ENCODE measurements around the gene ARHGAP18. TPM values are rescaled to one million over a fixed set of nuclear protein-coding genes. Genes with fewer than 3 reads are reported as not detected.

Gene ARHGAP18
- polyA plus RNA-seq, 1 donor: 52.8 TPM

- no peak for DNase-seq
- H3K4me3 ChIP-seq (ENCODE audit: low read length): no peak overlapping the region
- H3K27me3 ChIP-seq (ENCODE audit: control insufficient read depth, insufficient read depth, low read length): no peaks in the 10 kb centered on the region
- H3K36me3 ChIP-seq (ENCODE audit: control insufficient read depth, insufficient read depth, low read length): peaks cover 2% of the 10 kb centered on the region
- no peaks in the 10 kb centered on the region for H3K9me3 ChIP-seq (ENCODE audit: control insufficient read depth, low read depth, low read length)
- peaks cover 10% of the 10 kb centered on the region for H3K4me1 ChIP-seq (ENCODE audit: control insufficient read depth, insufficient read depth, low read length)
- H3K27ac ChIP-seq (ENCODE audit: low read length): no peak overlapping the region
- no CpG with 5 or more reads among the region's 2 CpGs for WGBS (ENCODE audit: insufficient coverage, low lambda C conversion rate)
Observed at GRCh38 chr6:129672341-129672682, 37.7 kb downstream of the ARHGAP18 start.

GRCh38 chr6:129671442-129672340, 38.3 kb downstream of the ARHGAP18 start:
- no CpG with 5 or more reads among the region's 10 CpGs for WGBS (ENCODE audit: insufficient coverage, low lambda C conversion rate)
- H3K36me3 ChIP-seq (ENCODE audit: control insufficient read depth, insufficient read depth, low read length): peaks cover 2% of the 10 kb centered on the region
- H3K27me3 ChIP-seq (ENCODE audit: control insufficient read depth, insufficient read depth, low read length): no peaks in the 10 kb centered on the region
- no peak overlapping the region for H3K4me3 ChIP-seq (ENCODE audit: low read length)
- DNase-seq: no peak
- no peak overlapping the region for H3K27ac ChIP-seq (ENCODE audit: low read length)
- peaks cover 8% of the 10 kb centered on the region for H3K4me1 ChIP-seq (ENCODE audit: control insufficient read depth, insufficient read depth, low read length)
- no peaks in the 10 kb centered on the region for H3K9me3 ChIP-seq (ENCODE audit: control insufficient read depth, low read depth, low read length)

DNA sequence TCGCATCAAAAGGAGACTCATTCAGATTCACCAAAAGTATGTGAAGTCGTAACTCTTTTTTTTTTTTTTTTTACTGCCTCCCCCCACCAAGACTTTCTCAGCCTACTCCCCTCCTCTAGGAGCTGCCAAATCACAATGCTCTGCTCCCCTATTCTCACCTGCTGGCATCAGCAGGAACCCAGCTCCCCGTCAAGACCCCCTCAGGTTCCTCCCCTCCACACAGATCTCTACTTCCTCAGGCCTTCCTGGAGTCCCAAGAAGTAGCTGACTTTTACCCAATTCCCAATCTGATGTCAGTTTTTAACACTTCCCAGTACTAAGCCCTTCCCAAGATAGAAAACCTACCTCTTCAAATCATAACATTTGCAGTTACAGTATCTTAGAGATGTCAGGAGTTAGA, 39.3 kb downstream of the ARHGAP18 start:
- Histone ChIP-seq H3K27me3 (ENCODE audit: control insufficient read depth, insufficient read depth, low read length) (no peaks in the 10 kb centered on the region), H3K4me3 (ENCODE audit: low read length) (no peak overlapping the region), H3K9me3 (ENCODE audit: control insufficient read depth, low read depth, low read length) (no peaks in the 10 kb centered on the region), H3K4me1 (ENCODE audit: control insufficient read depth, insufficient read depth, low read length) (peaks cover 3% of the 10 kb centered on the region), H3K36me3 (ENCODE audit: control insufficient read depth, insufficient read depth, low read length) (peaks cover 2% of the 10 kb centered on the region), H3K27ac (ENCODE audit: low read length) (no peak overlapping the region)
- no CpG with 5 or more reads among the region's 3 CpGs for WGBS (ENCODE audit: insufficient coverage, low lambda C conversion rate)
- no peak for DNase-seq

- H3K36me3 ChIP-seq (ENCODE audit: control insufficient read depth, insufficient read depth, low read length): no peaks in the 10 kb centered on the region
- H3K4me3 ChIP-seq (ENCODE audit: low read length): no peak overlapping the region
- DNase-seq: peak in 1 of 2 donors; percentile 44
- no peaks in the 10 kb centered on the region for H3K9me3 ChIP-seq (ENCODE audit: control insufficient read depth, low read depth, low read length)
- no peak overlapping the region for H3K27ac ChIP-seq (ENCODE audit: low read length)
- peaks cover 17% of the 10 kb centered on the region for H3K4me1 ChIP-seq (ENCODE audit: control insufficient read depth, insufficient read depth, low read length)
- H3K27me3 ChIP-seq (ENCODE audit: control insufficient read depth, insufficient read depth, low read length): no peaks in the 10 kb centered on the region
Observed at GRCh38 chr6:129667621-129668020, 42.4 kb downstream of the ARHGAP18 start.

DNA sequence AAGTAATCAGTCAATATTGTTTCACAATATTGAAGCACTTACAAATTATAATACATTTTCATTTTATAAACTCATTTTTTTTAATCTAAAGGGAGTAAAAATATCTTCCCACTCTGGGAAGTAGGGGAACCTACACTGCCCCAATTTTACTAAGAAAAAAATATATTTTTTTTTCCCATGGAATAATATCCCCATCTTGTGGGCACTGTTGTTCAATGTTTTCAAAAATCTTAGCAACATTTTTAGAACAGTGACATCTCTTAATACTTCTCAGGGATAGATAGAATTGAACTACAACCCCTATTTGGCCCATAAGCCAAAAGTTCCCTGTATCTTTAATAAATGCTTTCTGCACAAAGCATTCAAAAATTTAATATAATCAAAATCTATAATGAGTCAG, 42.9 kb downstream of the ARHGAP18 start:
- Histone ChIP-seq H3K9me3 (ENCODE audit: control insufficient read depth, low read depth, low read length) (no peaks in the 10 kb centered on the region), H3K27me3 (ENCODE audit: control insufficient read depth, insufficient read depth, low read length) (no peaks in the 10 kb centered on the region), H3K36me3 (ENCODE audit: control insufficient read depth, insufficient read depth, low read length) (no peaks in the 10 kb centered on the region), H3K4me1 (ENCODE audit: control insufficient read depth, insufficient read depth, low read length) (peaks cover 20% of the 10 kb centered on the region), H3K27ac (ENCODE audit: low read length) (no peak overlapping the region), H3K4me3 (ENCODE audit: low read length) (no peak overlapping the region)
- DNase-seq: no peak

DNA sequence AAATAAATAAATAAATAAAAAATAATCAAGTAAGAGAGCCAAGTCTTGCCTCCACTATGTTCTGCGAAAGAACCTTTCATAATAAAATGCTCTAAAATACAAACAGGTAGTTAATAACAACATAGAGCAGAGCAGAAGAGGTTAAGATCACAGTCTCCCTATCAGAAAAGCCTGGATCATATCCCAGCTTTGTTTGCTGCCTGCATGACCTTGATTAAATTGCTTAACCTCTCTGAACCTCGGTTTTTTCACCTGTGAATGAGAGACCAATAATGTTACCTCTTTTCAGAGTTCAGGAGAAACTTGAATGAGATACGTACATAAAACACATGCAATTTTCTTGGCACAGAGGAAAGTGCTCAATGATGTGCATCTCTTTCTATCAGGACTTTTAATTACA, 44.4 kb downstream of the ARHGAP18 start:
- 100% methylated on average over 1 of the region's 3 CpGs for WGBS (ENCODE audit: insufficient coverage, low lambda C conversion rate)
- Histone ChIP-seq H3K4me3 (ENCODE audit: low read length) (no peak overlapping the region), H3K36me3 (ENCODE audit: control insufficient read depth, insufficient read depth, low read length) (no peaks in the 10 kb centered on the region), H3K27ac (ENCODE audit: low read length) (no peak overlapping the region), H3K27me3 (ENCODE audit: control insufficient read depth, insufficient read depth, low read length) (no peaks in the 10 kb centered on the region), H3K9me3 (ENCODE audit: control insufficient read depth, low read depth, low read length) (no peaks in the 10 kb centered on the region), H3K4me1 (ENCODE audit: control insufficient read depth, insufficient read depth, low read length) (peaks cover 31% of the 10 kb centered on the region)
- DNase-seq: no peak

DNA sequence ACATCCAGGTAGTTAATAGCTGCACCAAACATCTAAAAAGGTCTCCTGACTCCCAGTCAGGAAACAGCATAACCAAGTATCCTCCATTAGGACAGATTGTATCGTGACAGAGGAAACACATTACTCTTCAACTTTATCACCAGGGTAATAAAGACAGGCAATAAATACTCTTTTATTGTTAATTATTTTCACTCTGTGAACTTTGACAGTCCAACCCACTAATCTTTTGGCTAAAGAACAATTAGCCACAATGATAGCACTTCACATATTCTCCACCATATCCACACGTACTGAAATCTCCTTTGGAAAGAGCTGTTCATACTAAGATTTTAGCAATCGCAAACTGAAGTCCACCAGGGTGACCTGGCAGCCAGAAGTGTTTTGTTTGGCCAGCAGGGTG, 46.4 kb downstream of the ARHGAP18 start:
- peak overlapping the region; percentile 70 for H3K27ac ChIP-seq (ENCODE audit: low read length)
- H3K9me3 ChIP-seq (ENCODE audit: control insufficient read depth, low read depth, low read length): no peaks in the 10 kb centered on the region
- peak; percentile 47 to 85 for DNase-seq
- H3K27me3 ChIP-seq (ENCODE audit: control insufficient read depth, insufficient read depth, low read length): no peaks in the 10 kb centered on the region
- no CpG with 5 or more reads among the region's 3 CpGs for WGBS (ENCODE audit: insufficient coverage, low lambda C conversion rate)
- no peak overlapping the region for H3K4me3 ChIP-seq (ENCODE audit: low read length)
- H3K4me1 ChIP-seq (ENCODE audit: control insufficient read depth, insufficient read depth, low read length): peaks cover 42% of the 10 kb centered on the region
- H3K36me3 ChIP-seq (ENCODE audit: control insufficient read depth, insufficient read depth, low read length): no peaks in the 10 kb centered on the region

GRCh38 chr6:129662980-129663431, 47.0 kb downstream of the ARHGAP18 start:
- 100% methylated on average over 1 of the region's 4 CpGs for WGBS (ENCODE audit: insufficient coverage, low lambda C conversion rate)
- H3K27ac ChIP-seq (ENCODE audit: low read length): peak overlapping the region; percentile 70
- H3K27me3 ChIP-seq (ENCODE audit: control insufficient read depth, insufficient read depth, low read length): no peaks in the 10 kb centered on the region
- H3K4me3 ChIP-seq (ENCODE audit: low read length): no peak overlapping the region
- no peaks in the 10 kb centered on the region for H3K36me3 ChIP-seq (ENCODE audit: control insufficient read depth, insufficient read depth, low read length)
- H3K9me3 ChIP-seq (ENCODE audit: control insufficient read depth, low read depth, low read length): no peaks in the 10 kb centered on the region
- H3K4me1 ChIP-seq (ENCODE audit: control insufficient read depth, insufficient read depth, low read length): peaks cover 42% of the 10 kb centered on the region
- DNase-seq: peak in 1 of 2 donors; percentile 26

DNA sequence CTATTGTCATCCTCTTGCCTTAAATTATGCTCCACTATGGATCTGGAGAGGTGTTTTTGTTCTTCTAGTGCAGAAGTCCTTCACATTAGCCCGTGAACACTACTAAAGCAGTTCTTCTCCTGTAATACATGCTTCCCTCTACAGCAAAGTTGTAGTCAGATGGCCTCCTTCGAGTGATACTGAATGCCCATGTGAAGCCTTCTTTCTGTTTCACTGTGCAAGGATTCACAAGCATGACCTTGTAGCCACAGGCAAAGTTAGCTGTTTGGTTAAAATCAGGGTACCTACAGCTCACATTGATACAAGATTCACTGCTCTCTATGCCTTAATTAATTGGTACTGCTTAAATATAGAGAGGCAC, 47.6 kb downstream of the ARHGAP18 start:
- peak in 1 of 2 donors; percentile 44 for DNase-seq
- no peaks in the 10 kb centered on the region for H3K9me3 ChIP-seq (ENCODE audit: control insufficient read depth, low read depth, low read length)
- H3K4me3 ChIP-seq (ENCODE audit: low read length): no peak overlapping the region
- H3K4me1 ChIP-seq (ENCODE audit: control insufficient read depth, insufficient read depth, low read length): peaks cover 39% of the 10 kb centered on the region
- peak overlapping the region; percentile 70 for H3K27ac ChIP-seq (ENCODE audit: low read length)
- no peaks in the 10 kb centered on the region for H3K27me3 ChIP-seq (ENCODE audit: control insufficient read depth, insufficient read depth, low read length)
- WGBS (ENCODE audit: insufficient coverage, low lambda C conversion rate): 71% methylated on average over 1 of the region's 2 CpGs
- no peaks in the 10 kb centered on the region for H3K36me3 ChIP-seq (ENCODE audit: control insufficient read depth, insufficient read depth, low read length)

GRCh38 chr6:129661536-129662405, 48.2 kb downstream of the ARHGAP18 start:
- H3K36me3 ChIP-seq (ENCODE audit: control insufficient read depth, insufficient read depth, low read length): no peaks in the 10 kb centered on the region
- no CpG with 5 or more reads among the region's 7 CpGs for WGBS (ENCODE audit: insufficient coverage, low lambda C conversion rate)
- H3K9me3 ChIP-seq (ENCODE audit: control insufficient read depth, low read depth, low read length): no peaks in the 10 kb centered on the region
- peak; percentile 24 to 60 for DNase-seq
- no peak overlapping the region for H3K4me3 ChIP-seq (ENCODE audit: low read length)
- no peaks in the 10 kb centered on the region for H3K27me3 ChIP-seq (ENCODE audit: control insufficient read depth, insufficient read depth, low read length)
- peak overlapping the region; percentile 70 for H3K27ac ChIP-seq (ENCODE audit: low read length)
- H3K4me1 ChIP-seq (ENCODE audit: control insufficient read depth, insufficient read depth, low read length): peaks cover 39% of the 10 kb centered on the region
